Erythroblast (primary cell): ENCODE data around the gene ZNF107.

Experiments
- GATA1 ChIP-seq: IDR thresholded peaks from 2 replicates; pipeline ENCODE4 v1.6.1; 2011; ENCODE audit warnings: low read depth, mild to moderate bottlenecking, control low read depth, low read length, moderate library complexity
- POLR2A ChIP-seq: IDR thresholded peaks from 2 replicates; pipeline ENCODE4 v1.6.1; 2011; ENCODE audit warnings: mild to moderate bottlenecking, low read length

GRCh38 chr7:64736575-64736974 lies 70.6 kb downstream of the ZNF107 start:
- TF ChIP-seq POLR2A (no peak), GATA1 (no peak)
